ENCODE results near the gene PDCD6IP. TPM values are rescaled to one million over a fixed set of nuclear protein-coding genes. Genes with fewer than 3 reads are reported as not detected.
A peak's percentile ranks its signal among the peaks of the same experiment; 100 is the strongest.

The PDCD6IP gene
- total RNA-seq, 3 donors from 2014 or later, result 305 to 521 (median 428) TPM

DNA sequence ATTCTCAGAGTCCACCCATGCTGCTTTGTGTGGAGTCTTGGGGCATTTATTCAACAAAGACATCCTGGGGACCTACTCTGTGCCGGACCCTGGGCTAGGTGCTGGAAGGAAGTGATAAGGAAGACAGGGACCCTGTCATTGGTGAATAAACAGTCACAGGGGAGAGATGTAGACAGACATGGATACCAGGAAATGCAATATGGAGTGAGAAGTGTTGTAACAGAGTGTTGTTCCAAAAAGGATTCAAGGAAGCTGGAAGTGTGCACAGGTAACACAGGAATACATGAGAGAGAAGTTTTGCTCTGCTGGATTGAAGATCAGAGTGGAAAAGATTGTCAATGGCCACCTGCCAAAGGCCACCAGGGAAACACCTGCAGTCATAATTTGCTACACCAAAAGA, 89.0 kb downstream of the PDCD6IP start:
- TF ChIP-seq, protein P1, sequence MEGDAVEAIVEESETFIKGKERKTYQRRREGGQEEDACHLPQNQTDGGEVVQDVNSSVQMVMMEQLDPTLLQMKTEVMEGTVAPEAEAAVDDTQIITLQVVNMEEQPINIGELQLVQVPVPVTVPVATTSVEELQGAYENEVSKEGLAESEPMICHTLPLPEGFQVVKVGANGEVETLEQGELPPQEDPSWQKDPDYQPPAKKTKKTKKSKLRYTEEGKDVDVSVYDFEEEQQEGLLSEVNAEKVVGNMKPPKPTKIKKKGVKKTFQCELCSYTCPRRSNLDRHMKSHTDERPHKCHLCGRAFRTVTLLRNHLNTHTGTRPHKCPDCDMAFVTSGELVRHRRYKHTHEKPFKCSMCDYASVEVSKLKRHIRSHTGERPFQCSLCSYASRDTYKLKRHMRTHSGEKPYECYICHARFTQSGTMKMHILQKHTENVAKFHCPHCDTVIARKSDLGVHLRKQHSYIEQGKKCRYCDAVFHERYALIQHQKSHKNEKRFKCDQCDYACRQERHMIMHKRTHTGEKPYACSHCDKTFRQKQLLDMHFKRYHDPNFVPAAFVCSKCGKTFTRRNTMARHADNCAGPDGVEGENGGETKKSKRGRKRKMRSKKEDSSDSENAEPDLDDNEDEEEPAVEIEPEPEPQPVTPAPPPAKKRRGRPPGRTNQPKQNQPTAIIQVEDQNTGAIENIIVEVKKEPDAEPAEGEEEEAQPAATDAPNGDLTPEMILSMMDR (IDR thresholded peaks at IDR 0.05), result no peak
- intact Hi-C loops (cut with DNase I, micrococcal nuclease), result loop anchor here in 1 of 2 donors (10.0 kb wide), 1 partner anchor 797 kb away; no protein-coding TSS in a partner anchor
- Histone ChIP-seq H3K36me3 (ENCODE audit: low read depth) (no peaks in the 10 kb centered on the region), H3K4me3 (no peak overlapping the region), H3K4me1 (ENCODE audit: low read depth) (peaks cover 3% of the 10 kb centered on the region), H3K9me3 (no peaks in the 10 kb centered on the region)
- ATAC-seq (no peak), DNase-seq (no peak)

- intact Hi-C loops (cut with DNase I, micrococcal nuclease), result loop anchor here in 1 of 2 donors (10.0 kb wide), 1 partner anchor 795 kb away; no protein-coding TSS in a partner anchor
- TF ChIP-seq, protein P1 (IDR thresholded peaks at IDR 0.05), result no peak
- no peak for DNase-seq
- ATAC-seq, result no peak
- Histone ChIP-seq H3K36me3 (ENCODE audit: low read depth) (no peaks in the 10 kb centered on the region), H3K4me1 (ENCODE audit: low read depth) (no peaks in the 10 kb centered on the region), H3K4me3 (no peak overlapping the region), H3K9me3 (no peaks in the 10 kb centered on the region)
Observed at GRCh38 chr3:33889394-33890039, 91.1 kb downstream of the PDCD6IP start.

DNA sequence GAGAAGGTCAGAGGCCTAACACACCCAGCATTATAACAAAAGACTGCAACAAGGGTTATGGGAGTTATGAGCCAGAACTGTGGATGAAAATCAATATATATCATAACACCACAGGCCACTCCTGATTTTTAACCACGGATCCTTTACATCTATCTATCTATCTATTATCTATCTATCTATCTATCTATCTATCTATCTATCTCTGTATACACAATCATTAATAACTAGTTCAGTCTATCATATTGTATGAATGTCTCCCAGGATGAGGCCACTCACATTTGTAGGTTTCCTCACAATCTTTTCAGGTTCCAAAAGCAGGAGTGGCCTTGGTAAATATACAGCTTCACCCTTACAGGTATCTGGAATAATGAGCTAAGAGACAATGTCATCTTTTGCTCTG, 94.2 kb downstream of the PDCD6IP start:
- TF ChIP-seq, protein P1 (IDR thresholded peaks at IDR 0.05), result no peak
- ATAC-seq, result no peak
- no peaks in the 10 kb centered on the region for H3K4me1 ChIP-seq (ENCODE audit: low read depth)
- no peaks in the 10 kb centered on the region for H3K36me3 ChIP-seq (ENCODE audit: low read depth)
- H3K9me3 ChIP-seq, result no peaks in the 10 kb centered on the region
- no peak overlapping the region for H3K4me3 ChIP-seq
- DNase-seq, result no peak
- intact Hi-C loops (cut with DNase I, micrococcal nuclease), result no loop called here

DNA sequence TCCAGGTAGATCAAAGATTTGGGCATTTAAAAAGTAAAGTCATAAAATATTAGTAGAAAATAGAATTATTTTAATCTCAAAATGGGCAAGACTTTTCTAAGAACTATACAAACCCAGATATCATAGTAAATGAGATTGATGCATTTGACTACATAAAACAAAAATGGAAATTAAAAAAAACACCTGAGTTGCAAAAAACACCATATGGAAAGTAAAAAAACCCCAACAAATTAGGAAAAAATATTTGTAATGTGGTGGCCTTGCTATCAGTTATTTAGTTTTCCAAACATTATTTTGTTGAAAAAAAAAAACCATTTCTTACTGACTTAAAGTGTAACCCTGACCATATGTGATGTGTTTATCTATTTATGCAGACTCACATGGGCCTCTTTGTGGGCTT, 97.2 kb downstream of the PDCD6IP start:
- Histone ChIP-seq H3K9me3 (no peaks in the 10 kb centered on the region), H3K4me3 (no peak overlapping the region), H3K36me3 (ENCODE audit: low read depth) (no peaks in the 10 kb centered on the region), H3K4me1 (ENCODE audit: low read depth) (no peaks in the 10 kb centered on the region)
- TF ChIP-seq, protein P1 (IDR thresholded peaks at IDR 0.05), result no peak
- ATAC-seq, result no peak
- intact Hi-C loops (cut with DNase I, micrococcal nuclease), result no loop called here
- no peak for DNase-seq

DNA sequence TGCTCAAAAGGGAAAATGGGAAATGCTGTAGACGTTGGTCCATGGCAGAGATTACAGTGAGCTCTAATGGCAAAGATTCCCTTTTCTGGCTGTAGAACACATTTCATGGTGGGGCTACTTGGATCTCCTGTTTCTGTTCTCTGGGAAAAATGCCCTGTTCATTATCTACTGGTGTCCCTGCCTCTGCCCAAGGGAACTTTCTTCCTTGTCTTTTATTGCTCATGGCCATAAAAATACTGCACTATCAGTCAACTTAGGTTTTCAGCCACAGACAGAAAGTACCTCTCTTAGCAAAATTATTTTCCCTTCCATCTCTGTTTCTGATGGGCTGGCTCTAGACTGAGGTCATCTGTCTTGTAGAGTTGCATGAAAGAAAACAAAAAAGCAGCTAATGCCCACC, 98.9 kb downstream of the PDCD6IP start:
- DNase-seq (no peak), ATAC-seq (peak; percentile 56)
- intact Hi-C loops (cut with DNase I, micrococcal nuclease), result no loop called here
- TF ChIP-seq, protein P1 (IDR thresholded peaks at IDR 0.05), result no peak
- no peaks in the 10 kb centered on the region for H3K9me3 ChIP-seq
- no peaks in the 10 kb centered on the region for H3K36me3 ChIP-seq (ENCODE audit: low read depth)
- H3K4me1 ChIP-seq (ENCODE audit: low read depth), result no peaks in the 10 kb centered on the region
- H3K4me3 ChIP-seq, result no peak overlapping the region

All from mucosa of descending colon (tissue), 3 donors.